PFSK-1 (cell line): ENCODE measurements around the gene SHISAL1.

ENCODE experiments used
- FOXP2 ChIP-seq: optimal IDR thresholded peaks from 2 replicates; pipeline ENCODE3; 2011; ENCODE audit warnings: borderline replicate concordance, control low read depth, inconsistent platforms; ENCODE audit not compliant: insufficient read depth; ENCODE audit errors: extremely low read length, extremely low read depth
- POLR2AphosphoS5 ChIP-seq: IDR thresholded peaks from 2 replicates; pipeline ENCODE4 v1.6.1; 2012; ENCODE audit warnings: low read depth, mild to moderate bottlenecking, control low read depth, low read length, moderate library complexity
- REST ChIP-seq, 2 experiments: IDR thresholded peaks; 2 replicates each; pipeline versions ENCODE4 v1.6.1 to v1.8.0; 2011 to 2012; ENCODE audit warnings: low read depth in 2 of 2, low read length in 2 of 2, control low read depth in 1 of 2, inconsistent platforms in 1 of 2, mild to moderate bottlenecking in 1 of 2, moderate library complexity in 1 of 2; ENCODE audit not compliant: insufficient read depth in 1 of 2
- SIN3A ChIP-seq: IDR thresholded peaks from 2 replicates; pipeline ENCODE4 v1.6.1; 2012; ENCODE audit warnings: mild to moderate bottlenecking, low read length, moderate library complexity, borderline replicate concordance; ENCODE audit not compliant: insufficient read depth
- TAF1 ChIP-seq: IDR thresholded peaks from 2 replicates; pipeline ENCODE4 v1.6.1; 2012; ENCODE audit warnings: low read length, control low read depth, borderline replicate concordance; ENCODE audit not compliant: insufficient read depth

GRCh38 chr22:44246615-44247326, 66.0 kb downstream of the SHISAL1 start:
- TF ChIP-seq POLR2AphosphoS5 (no peak), TAF1 (no peak), SIN3A (no peak), REST (IDR thresholded peaks at IDR 0.05; ENCODE audit: insufficient read depth in 1 of 2, low read depth in 2 of 2, low read length in 2 of 2) (no peak), FOXP2 (no peak)
